K562 (cell line): ENCODE measurements around the gene RSPH6A. TPM values are rescaled to one million over a fixed set of nuclear protein-coding genes. Genes with fewer than 3 reads are reported as not detected.

Source experiments
- BRCA1 ChIP-seq, 2 experiments: fragments of 450-650 bp in 1 of 2; sonication (generic) in 1 of 2; formaldehyde crosslinking in 1 of 2; IDR thresholded peaks; 2 replicates each; pipeline versions ENCODE4 v1.5.0 to v1.6.1; 2017 to 2020; ENCODE audit warnings: mild to moderate bottlenecking in 1 of 2, missing genetic modification reagents in 1 of 2
- EP300 ChIP-seq: IDR thresholded peaks from 2 replicates; pipeline ENCODE4 v1.6.1; 2012; ENCODE audit warnings: low read length, improper control_type of control experiment
- ILK ChIP-seq: fragments of 450-650 bp; IDR thresholded peaks from 2 replicates; pipeline ENCODE4 v1.6.1; 2016; ENCODE audit warnings: missing genetic modification characterization, low read depth, mild to moderate bottlenecking, missing compliant biosample characterization, moderate library complexity, borderline replicate concordance
- KLF10 ChIP-seq: fragments of 250-450 bp; sonication (Bioruptor Pico); IDR thresholded peaks from 2 replicates; pipeline ENCODE4 v1.6.1; 2021; ENCODE audit warnings: matching md5 sums
- MAFK ChIP-seq: IDR thresholded peaks from 2 replicates; pipeline ENCODE4 v1.6.1; 2011; ENCODE audit warnings: low read length, improper control_type of control experiment
- NFE2 ChIP-seq: IDR thresholded peaks from 2 replicates; pipeline ENCODE4 v1.6.1; 2014; ENCODE audit warnings: antibody characterized with exemption, low read depth
- NUFIP1 ChIP-seq: fragments of 450-650 bp; IDR thresholded peaks from 2 replicates; pipeline ENCODE4 v1.6.1; 2018; ENCODE audit not compliant: partially characterized antibody
- SNRNP70 ChIP-seq: fragments of 200-400 bp; formaldehyde crosslinking; optimal IDR thresholded peaks from 2 replicates; pipeline ENCODE3; 2017; ENCODE audit warnings: low read depth, low read length
- TRIM24 ChIP-seq, 2 experiments: fragments of 450-650 bp; IDR thresholded peaks; 2 replicates each; pipeline ENCODE4 v1.6.1; 2016
- ZBTB11 ChIP-seq, 3 experiments: fragments of 200-800 bp in 1 of 3; fragments of 250-450 bp in 1 of 3; fragments of 450-650 bp in 1 of 3; sonication (Bioruptor Pico) in 1 of 3; sonication (Bioruptor generic) in 1 of 3; formaldehyde crosslinking in 1 of 3; IDR thresholded peaks; 2 replicates each; pipeline versions ENCODE4 v1.6.1 to v1.8.0; 2016 to 2022; ENCODE audit warnings: mild to moderate bottlenecking in 2 of 3, missing genetic modification characterization in 2 of 3, missing compliant biosample characterization in 1 of 3, moderate library complexity in 1 of 3
- ZC3H8 ChIP-seq: fragments of 450-650 bp; IDR thresholded peaks from 2 replicates; pipeline ENCODE4 v1.6.1; 2017
- ZNF444 ChIP-seq: fragments of 250-450 bp; sonication (Bioruptor Pico); IDR thresholded peaks from 2 replicates; pipeline ENCODE4 v1.4.0; 2020; ENCODE audit warnings: mild to moderate bottlenecking, moderate library complexity
- polyA plus RNA-seq, 8 experiments: library from polyadenylated mRNA; depleted of rRNA in 4 of 8; stranded (reverse) in 5 of 8; unstranded in 3 of 8; fragments of >200 nt; fragmentation: Nextera tagmentation in 2 of 8; fragmentation: Illumina TruSeq in 1 of 8; extraction: Ambion mirVana in 2 of 8; extraction: Trizol in 1 of 8; gene quantifications; 2 replicates each; pipeline versions ENCODE4 v1.2.1 to v1.2.3, GENCODE V29; 2011 to 2014; ENCODE audit warnings: inconsistent platforms in 1 of 8, missing spikeins in 1 of 8
- total RNA-seq, 7 experiments: library from RNA; depleted of rRNA in 6 of 7; stranded (reverse); fragments of >200 nt in 6 of 7; fragmentation: Illumina TruSeq in 2 of 7; extraction: Trizol in 2 of 7; gene quantifications; 2 replicates each; pipeline versions ENCODE4 v1.2.1 to v1.2.3, GENCODE V29; 2011 to 2021; ENCODE audit warnings: low replicate concordance in 1 of 7
- TF ChIP-seq, protein P1 (sequence below): sonication (generic); formaldehyde crosslinking; IDR thresholded peaks from 2 replicates; pipeline ENCODE4 v1.8.0; 2022; ENCODE audit warnings: missing genetic modification reagents, mild to moderate bottlenecking, borderline replicate concordance
- TF ChIP-seq, protein P2 (sequence below), 2 experiments: fragments of 450-650 bp; conservative IDR thresholded peaks; 2 replicates each; pipeline ENCODE4 v1.6.1; 2017; ENCODE audit warnings: mild to moderate bottlenecking in 2 of 2, moderate library complexity in 2 of 2
- TF ChIP-seq, protein P3 (sequence below): fragments of 450-650 bp; IDR thresholded peaks from 2 replicates; pipeline ENCODE4 v1.6.1; 2016; ENCODE audit warnings: mild to moderate bottlenecking

The RSPH6A gene
- total and polyA plus RNA-seq, 9 of the 15 experiments (the other 6 are each of a cell fraction or from before 2014, with no cell fraction given): 0.03 to 0.15 (median 0.07) TPM; not detected in 5

DNA sequence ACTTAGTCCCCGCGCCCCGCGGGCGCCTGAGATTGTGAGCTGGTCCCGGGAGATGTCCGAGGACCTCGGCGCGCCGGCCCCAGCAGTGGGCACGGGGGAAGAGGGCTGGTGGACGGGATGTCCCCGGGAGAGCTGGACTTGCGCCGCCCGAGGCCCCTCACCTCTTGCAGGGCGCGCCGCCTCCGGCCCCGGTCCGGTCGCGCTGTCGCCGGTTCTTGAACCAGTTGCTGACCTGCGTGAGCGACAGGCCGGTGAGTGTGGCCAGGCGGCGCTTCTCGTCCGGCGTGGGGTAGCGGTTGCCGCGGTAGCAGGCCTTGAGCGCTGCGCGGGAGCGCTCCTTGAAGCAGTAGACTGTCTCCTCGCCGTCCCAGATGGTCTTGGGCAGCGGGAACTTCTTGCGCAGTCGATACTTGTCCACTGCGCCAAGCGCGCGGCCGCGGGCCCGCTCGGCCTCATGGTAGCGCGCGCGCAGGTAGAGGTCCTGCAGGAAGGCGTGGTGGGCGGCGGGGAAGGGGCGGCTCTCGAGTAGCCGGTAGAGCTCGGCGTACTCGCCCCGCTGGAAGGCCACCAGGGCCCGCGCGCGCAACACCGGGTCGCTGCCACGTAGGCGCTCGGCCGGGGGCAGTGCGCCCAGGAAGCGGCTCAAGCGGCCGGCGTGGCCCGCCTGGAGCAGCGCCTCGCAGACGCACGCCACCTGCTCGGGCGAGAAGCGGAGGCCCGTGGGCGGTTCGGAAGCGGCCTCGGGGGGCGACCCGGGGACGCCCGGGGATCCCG, 47.0 kb downstream of the RSPH6A start (continued):
- TF ChIP-seq, protein P1, sequence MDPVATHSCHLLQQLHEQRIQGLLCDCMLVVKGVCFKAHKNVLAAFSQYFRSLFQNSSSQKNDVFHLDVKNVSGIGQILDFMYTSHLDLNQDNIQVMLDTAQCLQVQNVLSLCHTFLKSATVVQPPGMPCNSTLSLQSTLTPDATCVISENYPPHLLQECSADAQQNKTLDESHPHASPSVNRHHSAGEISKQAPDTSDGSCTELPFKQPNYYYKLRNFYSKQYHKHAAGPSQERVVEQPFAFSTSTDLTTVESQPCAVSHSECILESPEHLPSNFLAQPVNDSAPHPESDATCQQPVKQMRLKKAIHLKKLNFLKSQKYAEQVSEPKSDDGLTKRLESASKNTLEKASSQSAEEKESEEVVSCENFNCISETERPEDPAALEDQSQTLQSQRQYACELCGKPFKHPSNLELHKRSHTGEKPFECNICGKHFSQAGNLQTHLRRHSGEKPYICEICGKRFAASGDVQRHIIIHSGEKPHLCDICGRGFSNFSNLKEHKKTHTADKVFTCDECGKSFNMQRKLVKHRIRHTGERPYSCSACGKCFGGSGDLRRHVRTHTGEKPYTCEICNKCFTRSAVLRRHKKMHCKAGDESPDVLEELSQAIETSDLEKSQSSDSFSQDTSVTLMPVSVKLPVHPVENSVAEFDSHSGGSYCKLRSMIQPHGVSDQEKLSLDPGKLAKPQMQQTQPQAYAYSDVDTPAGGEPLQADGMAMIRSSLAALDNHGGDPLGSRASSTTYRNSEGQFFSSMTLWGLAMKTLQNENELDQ (CRISPR knock-in tag): no peak
- TF ChIP-seq, protein P2, sequence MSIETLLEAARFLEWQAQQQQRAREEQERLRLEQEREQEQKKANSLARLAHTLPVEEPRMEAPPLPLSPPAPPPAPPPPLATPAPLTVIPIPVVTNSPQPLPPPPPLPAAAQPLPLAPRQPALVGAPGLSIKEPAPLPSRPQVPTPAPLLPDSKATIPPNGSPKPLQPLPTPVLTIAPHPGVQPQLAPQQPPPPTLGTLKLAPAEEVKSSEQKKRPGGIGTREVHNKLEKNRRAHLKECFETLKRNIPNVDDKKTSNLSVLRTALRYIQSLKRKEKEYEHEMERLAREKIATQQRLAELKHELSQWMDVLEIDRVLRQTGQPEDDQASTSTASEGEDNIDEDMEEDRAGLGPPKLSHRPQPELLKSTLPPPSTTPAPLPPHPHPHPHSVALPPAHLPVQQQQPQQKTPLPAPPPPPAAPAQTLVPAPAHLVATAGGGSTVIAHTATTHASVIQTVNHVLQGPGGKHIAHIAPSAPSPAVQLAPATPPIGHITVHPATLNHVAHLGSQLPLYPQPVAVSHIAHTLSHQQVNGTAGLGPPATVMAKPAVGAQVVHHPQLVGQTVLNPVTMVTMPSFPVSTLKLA (conservative IDR thresholded peaks at IDR 0.05): no peak
- TF ChIP-seq ZBTB11 (CRISPR knock-in tag; IDR thresholded peaks at IDR 0.05) (peak in 1 of 3 experiments; percentile 25; a peak in 1 of 6 replicates), EP300 (no peak), MAFK (no peak), ZNF444 (CRISPR knock-in tag) (no peak), ZC3H8 (no peak), TRIM24 (IDR thresholded peaks at IDR 0.05) (no peak), NFE2 (no peak), NUFIP1 (no peak), BRCA1 (IDR thresholded peaks at IDR 0.05) (no peak), BRCA1 (CRISPR knock-in tag; IDR thresholded peaks at IDR 0.05) (0 out of 2 replicates have a peak, but pooled peaks have one; percentile 45), SNRNP70 (no peak), KLF10 (no peak), ILK (tag) (no peak)
- TF ChIP-seq, protein P3, sequence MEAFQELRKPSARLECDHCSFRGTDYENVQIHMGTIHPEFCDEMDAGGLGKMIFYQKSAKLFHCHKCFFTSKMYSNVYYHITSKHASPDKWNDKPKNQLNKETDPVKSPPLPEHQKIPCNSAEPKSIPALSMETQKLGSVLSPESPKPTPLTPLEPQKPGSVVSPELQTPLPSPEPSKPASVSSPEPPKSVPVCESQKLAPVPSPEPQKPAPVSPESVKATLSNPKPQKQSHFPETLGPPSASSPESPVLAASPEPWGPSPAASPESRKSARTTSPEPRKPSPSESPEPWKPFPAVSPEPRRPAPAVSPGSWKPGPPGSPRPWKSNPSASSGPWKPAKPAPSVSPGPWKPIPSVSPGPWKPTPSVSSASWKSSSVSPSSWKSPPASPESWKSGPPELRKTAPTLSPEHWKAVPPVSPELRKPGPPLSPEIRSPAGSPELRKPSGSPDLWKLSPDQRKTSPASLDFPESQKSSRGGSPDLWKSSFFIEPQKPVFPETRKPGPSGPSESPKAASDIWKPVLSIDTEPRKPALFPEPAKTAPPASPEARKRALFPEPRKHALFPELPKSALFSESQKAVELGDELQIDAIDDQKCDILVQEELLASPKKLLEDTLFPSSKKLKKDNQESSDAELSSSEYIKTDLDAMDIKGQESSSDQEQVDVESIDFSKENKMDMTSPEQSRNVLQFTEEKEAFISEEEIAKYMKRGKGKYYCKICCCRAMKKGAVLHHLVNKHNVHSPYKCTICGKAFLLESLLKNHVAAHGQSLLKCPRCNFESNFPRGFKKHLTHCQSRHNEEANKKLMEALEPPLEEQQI: no peak
